Measurements from ENCODE around the gene PGAP1. TPM values are rescaled to one million over a fixed set of nuclear protein-coding genes. Genes with fewer than 3 reads are reported as not detected.

Gene PGAP1
- total and polyA plus RNA-seq, 9 of the 15 experiments (the other 6 are each of a cell fraction or from before 2014, with no cell fraction given) = 0.08 to 0.73 (median 0.52) TPM

DNA sequence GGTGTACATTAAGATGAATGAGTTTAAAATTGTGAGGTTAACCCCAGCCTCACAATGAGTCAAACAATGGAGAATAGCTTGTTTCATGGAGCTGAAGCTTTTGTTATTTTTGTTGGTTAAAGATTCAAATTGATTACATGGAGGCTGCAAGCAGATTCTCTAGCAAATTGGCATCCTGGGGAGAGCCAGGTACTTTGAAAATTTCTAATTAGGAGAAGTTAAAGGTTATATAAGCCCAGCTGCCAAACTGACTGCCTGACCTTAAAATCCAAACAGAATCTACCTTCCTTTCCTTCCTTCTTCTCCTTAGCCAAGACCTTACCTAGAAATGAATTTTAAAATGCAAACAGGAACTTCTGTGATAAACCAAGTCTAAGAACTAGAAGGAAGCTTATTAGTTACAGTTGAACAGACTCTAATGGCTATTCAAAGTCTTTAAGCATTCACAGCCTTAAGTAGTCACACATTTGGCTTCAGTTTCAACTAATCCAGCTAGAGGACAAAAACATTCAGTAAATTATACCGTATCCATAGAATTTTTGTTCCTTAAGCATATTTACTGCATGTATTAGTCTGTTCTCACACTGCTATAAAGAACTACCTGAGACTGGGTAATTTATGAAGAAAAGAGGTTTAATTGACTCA is 31.5 kb upstream of the PGAP1 start (continued):
- TF ChIP-seq, protein P1, sequence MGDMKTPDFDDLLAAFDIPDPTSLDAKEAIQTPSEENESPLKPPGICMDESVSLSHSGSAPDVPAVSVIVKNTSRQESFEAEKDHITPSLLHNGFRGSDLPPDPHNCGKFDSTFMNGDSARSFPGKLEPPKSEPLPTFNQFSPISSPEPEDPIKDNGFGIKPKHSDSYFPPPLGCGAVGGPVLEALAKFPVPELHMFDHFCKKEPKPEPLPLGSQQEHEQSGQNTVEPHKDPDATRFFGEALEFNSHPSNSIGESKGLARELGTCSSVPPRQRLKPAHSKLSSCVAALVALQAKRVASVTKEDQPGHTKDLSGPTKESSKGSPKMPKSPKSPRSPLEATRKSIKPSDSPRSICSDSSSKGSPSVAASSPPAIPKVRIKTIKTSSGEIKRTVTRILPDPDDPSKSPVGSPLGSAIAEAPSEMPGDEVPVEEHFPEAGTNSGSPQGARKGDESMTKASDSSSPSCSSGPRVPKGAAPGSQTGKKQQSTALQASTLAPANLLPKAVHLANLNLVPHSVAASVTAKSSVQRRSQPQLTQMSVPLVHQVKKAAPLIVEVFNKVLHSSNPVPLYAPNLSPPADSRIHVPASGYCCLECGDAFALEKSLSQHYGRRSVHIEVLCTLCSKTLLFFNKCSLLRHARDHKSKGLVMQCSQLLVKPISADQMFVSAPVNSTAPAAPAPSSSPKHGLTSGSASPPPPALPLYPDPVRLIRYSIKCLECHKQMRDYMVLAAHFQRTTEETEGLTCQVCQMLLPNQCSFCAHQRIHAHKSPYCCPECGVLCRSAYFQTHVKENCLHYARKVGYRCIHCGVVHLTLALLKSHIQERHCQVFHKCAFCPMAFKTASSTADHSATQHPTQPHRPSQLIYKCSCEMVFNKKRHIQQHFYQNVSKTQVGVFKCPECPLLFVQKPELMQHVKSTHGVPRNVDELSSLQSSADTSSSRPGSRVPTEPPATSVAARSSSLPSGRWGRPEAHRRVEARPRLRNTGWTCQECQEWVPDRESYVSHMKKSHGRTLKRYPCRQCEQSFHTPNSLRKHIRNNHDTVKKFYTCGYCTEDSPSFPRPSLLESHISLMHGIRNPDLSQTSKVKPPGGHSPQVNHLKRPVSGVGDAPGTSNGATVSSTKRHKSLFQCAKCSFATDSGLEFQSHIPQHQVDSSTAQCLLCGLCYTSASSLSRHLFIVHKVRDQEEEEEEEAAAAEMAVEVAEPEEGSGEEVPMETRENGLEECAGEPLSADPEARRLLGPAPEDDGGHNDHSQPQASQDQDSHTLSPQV (IDR thresholded peaks at IDR 0.05) = no peak
- TF ChIP-seq, protein P2, sequence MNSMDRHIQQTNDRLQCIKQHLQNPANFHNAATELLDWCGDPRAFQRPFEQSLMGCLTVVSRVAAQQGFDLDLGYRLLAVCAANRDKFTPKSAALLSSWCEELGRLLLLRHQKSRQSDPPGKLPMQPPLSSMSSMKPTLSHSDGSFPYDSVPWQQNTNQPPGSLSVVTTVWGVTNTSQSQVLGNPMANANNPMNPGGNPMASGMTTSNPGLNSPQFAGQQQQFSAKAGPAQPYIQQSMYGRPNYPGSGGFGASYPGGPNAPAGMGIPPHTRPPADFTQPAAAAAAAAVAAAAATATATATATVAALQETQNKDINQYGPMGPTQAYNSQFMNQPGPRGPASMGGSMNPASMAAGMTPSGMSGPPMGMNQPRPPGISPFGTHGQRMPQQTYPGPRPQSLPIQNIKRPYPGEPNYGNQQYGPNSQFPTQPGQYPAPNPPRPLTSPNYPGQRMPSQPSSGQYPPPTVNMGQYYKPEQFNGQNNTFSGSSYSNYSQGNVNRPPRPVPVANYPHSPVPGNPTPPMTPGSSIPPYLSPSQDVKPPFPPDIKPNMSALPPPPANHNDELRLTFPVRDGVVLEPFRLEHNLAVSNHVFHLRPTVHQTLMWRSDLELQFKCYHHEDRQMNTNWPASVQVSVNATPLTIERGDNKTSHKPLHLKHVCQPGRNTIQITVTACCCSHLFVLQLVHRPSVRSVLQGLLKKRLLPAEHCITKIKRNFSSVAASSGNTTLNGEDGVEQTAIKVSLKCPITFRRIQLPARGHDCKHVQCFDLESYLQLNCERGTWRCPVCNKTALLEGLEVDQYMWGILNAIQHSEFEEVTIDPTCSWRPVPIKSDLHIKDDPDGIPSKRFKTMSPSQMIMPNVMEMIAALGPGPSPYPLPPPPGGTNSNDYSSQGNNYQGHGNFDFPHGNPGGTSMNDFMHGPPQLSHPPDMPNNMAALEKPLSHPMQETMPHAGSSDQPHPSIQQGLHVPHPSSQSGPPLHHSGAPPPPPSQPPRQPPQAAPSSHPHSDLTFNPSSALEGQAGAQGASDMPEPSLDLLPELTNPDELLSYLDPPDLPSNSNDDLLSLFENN (IDR thresholded peaks at IDR 0.05; ENCODE audit: low read depth in 2 of 2, low read length in 2 of 2) = no peak
- no peak for TF ChIP-seq STAT5A (IDR thresholded peaks at IDR 0.05; ENCODE audit: borderline replicate concordance, low read length)
- TF ChIP-seq NBN (IDR thresholded peaks at IDR 0.05; ENCODE audit: low read depth) = no peak
- TF ChIP-seq, protein P3, sequence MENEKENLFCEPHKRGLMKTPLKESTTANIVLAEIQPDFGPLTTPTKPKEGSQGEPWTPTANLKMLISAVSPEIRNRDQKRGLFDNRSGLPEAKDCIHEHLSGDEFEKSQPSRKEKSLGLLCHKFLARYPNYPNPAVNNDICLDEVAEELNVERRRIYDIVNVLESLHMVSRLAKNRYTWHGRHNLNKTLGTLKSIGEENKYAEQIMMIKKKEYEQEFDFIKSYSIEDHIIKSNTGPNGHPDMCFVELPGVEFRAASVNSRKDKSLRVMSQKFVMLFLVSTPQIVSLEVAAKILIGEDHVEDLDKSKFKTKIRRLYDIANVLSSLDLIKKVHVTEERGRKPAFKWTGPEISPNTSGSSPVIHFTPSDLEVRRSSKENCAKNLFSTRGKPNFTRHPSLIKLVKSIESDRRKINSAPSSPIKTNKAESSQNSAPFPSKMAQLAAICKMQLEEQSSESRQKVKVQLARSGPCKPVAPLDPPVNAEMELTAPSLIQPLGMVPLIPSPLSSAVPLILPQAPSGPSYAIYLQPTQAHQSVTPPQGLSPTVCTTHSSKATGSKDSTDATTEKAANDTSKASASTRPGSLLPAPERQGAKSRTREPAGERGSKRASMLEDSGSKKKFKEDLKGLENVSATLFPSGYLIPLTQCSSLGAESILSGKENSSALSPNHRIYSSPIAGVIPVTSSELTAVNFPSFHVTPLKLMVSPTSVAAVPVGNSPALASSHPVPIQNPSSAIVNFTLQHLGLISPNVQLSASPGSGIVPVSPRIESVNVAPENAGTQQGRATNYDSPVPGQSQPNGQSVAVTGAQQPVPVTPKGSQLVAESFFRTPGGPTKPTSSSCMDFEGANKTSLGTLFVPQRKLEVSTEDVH (IDR thresholded peaks at IDR 0.05; ENCODE audit: low read depth, partially characterized antibody) = no peak
- no peak for TF ChIP-seq EHMT2 (IDR thresholded peaks at IDR 0.05)
- no peak for TF ChIP-seq ZNF282 (CRISPR knock-in tag; IDR thresholded peaks at IDR 0.05)
- no peak for TF ChIP-seq SETDB1 (IDR thresholded peaks at IDR 0.05; ENCODE audit: low read length)
